Mesothelial cell of epicardium (in vitro differentiated cells): Measurements from ENCODE around the gene ADIPOQ. TPM values are rescaled to one million over a fixed set of nuclear protein-coding genes. Genes with fewer than 3 reads are reported as not detected.
"Not testable (repeated sequence)": the region's sequence is repeated elsewhere in the genome, so short reads cannot be mapped to it uniquely, and the experiment has no call there.

Experiments used
- DNase-seq, 2 experiments: peaks; one replicate each; pipeline ENCODE4 v3.0.0; 2021; ENCODE audit warnings: low spot score in 2 of 2; ENCODE audit not compliant: unreplicated experiment in 2 of 2
- H3K27ac Mint-ChIP-seq: 2 replicates; pipeline ENCODE4 v1.8.0; 2021; ENCODE audit warnings: mixed read lengths
- H3K27me3 Mint-ChIP-seq: 2 replicates; pipeline ENCODE4 v1.8.0; 2021; ENCODE audit warnings: low read depth, mixed read lengths
- H3K36me3 Mint-ChIP-seq: 2 replicates; pipeline ENCODE4 v1.8.0; 2021; ENCODE audit warnings: mixed read lengths
- H3K4me1 Mint-ChIP-seq: 2 replicates; pipeline ENCODE4 v1.8.0; 2021; ENCODE audit warnings: mixed read lengths
- H3K4me3 Mint-ChIP-seq: 2 replicates; pipeline ENCODE4 v1.8.0; 2021; ENCODE audit warnings: mild to moderate bottlenecking, moderate library complexity, mixed read lengths
- H3K9me3 Mint-ChIP-seq: 2 replicates; pipeline ENCODE4 v1.8.0; 2021; ENCODE audit warnings: mixed read lengths
- total RNA-seq: library from RNA; stranded (reverse); gene quantifications from 3 replicates; pipeline ENCODE4 v1.2.1, GENCODE V29; 2021
- TF ChIP-seq, protein P1 (sequence below): fragments of 200-600 bp; sonication (generic); IDR thresholded peaks from one replicate; pipeline ENCODE4 v1.5.0; 2021; ENCODE audit warnings: antibody characterized with exemption; ENCODE audit not compliant: unreplicated experiment

Gene ADIPOQ
- total RNA-seq, 1 donor from 2014 or later, result not detected

GRCh38 chr3:186854954-186855353 is 12.4 kb downstream of the ADIPOQ start:
- H3K4me1 Mint-ChIP-seq, result no peaks in the 10 kb centered on the region
- H3K27ac Mint-ChIP-seq, result no peak overlapping the region
- H3K9me3 Mint-ChIP-seq, result peaks cover 12% of the 10 kb centered on the region
- TF ChIP-seq, protein P1, sequence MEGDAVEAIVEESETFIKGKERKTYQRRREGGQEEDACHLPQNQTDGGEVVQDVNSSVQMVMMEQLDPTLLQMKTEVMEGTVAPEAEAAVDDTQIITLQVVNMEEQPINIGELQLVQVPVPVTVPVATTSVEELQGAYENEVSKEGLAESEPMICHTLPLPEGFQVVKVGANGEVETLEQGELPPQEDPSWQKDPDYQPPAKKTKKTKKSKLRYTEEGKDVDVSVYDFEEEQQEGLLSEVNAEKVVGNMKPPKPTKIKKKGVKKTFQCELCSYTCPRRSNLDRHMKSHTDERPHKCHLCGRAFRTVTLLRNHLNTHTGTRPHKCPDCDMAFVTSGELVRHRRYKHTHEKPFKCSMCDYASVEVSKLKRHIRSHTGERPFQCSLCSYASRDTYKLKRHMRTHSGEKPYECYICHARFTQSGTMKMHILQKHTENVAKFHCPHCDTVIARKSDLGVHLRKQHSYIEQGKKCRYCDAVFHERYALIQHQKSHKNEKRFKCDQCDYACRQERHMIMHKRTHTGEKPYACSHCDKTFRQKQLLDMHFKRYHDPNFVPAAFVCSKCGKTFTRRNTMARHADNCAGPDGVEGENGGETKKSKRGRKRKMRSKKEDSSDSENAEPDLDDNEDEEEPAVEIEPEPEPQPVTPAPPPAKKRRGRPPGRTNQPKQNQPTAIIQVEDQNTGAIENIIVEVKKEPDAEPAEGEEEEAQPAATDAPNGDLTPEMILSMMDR, result no peak
- H3K4me3 Mint-ChIP-seq, result no peak overlapping the region
- no peak for DNase-seq
- no peaks in the 10 kb centered on the region for H3K36me3 Mint-ChIP-seq
- no peaks in the 10 kb centered on the region for H3K27me3 Mint-ChIP-seq

DNA sequence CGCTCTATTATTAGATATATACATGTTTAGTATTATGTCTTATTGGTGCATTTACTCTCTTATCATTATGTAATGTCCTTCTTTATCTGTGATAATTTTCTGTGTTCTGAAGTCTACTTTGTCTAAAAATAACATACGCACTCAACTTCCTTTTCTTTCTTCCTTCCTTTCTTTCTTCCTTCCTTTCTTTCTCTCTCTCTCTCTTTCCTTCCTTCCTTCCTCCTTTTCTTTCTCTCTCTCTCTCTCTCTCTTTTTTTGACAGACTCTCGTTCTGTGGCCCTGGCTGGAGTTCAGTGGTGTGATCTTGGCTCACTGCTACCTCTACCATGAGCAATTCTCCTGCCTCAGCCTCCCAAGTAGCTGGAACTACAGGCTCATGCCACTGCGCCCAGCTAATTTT is 15.2 kb downstream of the ADIPOQ start:
- H3K4me1 Mint-ChIP-seq, result no peaks in the 10 kb centered on the region
- DNase-seq, result no peak
- no peak overlapping the region for H3K27ac Mint-ChIP-seq
- H3K27me3 Mint-ChIP-seq, result no peaks in the 10 kb centered on the region
- TF ChIP-seq, protein P1, result no peak
- H3K36me3 Mint-ChIP-seq, result no peaks in the 10 kb centered on the region
- peaks cover 12% of the 10 kb centered on the region for H3K9me3 Mint-ChIP-seq
- no peak overlapping the region for H3K4me3 Mint-ChIP-seq

GRCh38 chr3:186865215-186865853 is 22.8 kb downstream of the ADIPOQ start:
- H3K4me1 Mint-ChIP-seq, result peaks cover 12% of the 10 kb centered on the region
- DNase-seq, H3K27ac Mint-ChIP-seq, H3K4me3 Mint-ChIP-seq, H3K36me3 Mint-ChIP-seq, H3K9me3 Mint-ChIP-seq, H3K27me3 Mint-ChIP-seq: not testable (repeated sequence)

- not testable (repeated sequence) for H3K9me3 Mint-ChIP-seq, H3K36me3 Mint-ChIP-seq, DNase-seq, H3K27ac Mint-ChIP-seq, H3K27me3 Mint-ChIP-seq, H3K4me3 Mint-ChIP-seq
- peaks cover 20% of the 10 kb centered on the region for H3K4me1 Mint-ChIP-seq
Measured at GRCh38 chr3:186866095-186866494, 23.6 kb downstream of the ADIPOQ start.

- H3K27me3 Mint-ChIP-seq, result no peaks in the 10 kb centered on the region
- H3K9me3 Mint-ChIP-seq, result no peaks in the 10 kb centered on the region
- H3K36me3 Mint-ChIP-seq, result no peaks in the 10 kb centered on the region
- no peak for DNase-seq
- H3K27ac Mint-ChIP-seq, result peak overlapping the region; percentile 40
- TF ChIP-seq, protein P1, result no peak
- H3K4me1 Mint-ChIP-seq, result peaks cover 30% of the 10 kb centered on the region
- H3K4me3 Mint-ChIP-seq, result no peak overlapping the region
Measured at GRCh38 chr3:186869253-186870100, 27.0 kb downstream of the ADIPOQ start.

- Mint-ChIP-seq H3K27ac (peak overlapping the region; percentile 74), H3K36me3 (no peaks in the 10 kb centered on the region), H3K4me3 (no peak overlapping the region), H3K27me3 (no peaks in the 10 kb centered on the region), H3K4me1 (peaks cover 30% of the 10 kb centered on the region), H3K9me3 (no peaks in the 10 kb centered on the region)
- TF ChIP-seq, protein P1, result no peak
- DNase-seq, result no peak
Measured at GRCh38 chr3:186870421-186871201, 28.1 kb downstream of the ADIPOQ start.
